Measurements from ENCODE around the gene B3GAT1.

Gene B3GAT1

GRCh38 chr11:134332189-134332631, 79.8 kb downstream of the B3GAT1 start:
- DNase-seq: no peak

- peak; percentile 61 for DNase-seq
These were observed 80.5 kb downstream of the B3GAT1 start, which contains the start of gene GLB1L2 for GRCh38 chr11:134331354-134332188. Gene GLB1L2 (plus strand): TSS chr11:134331988. CDS start chr11:134332062, 74 bp downstream.

- no peak for DNase-seq
These were observed 81.3 kb downstream of the B3GAT1 start for GRCh38 chr11:134330611-134331353.
